NOMO-1 treated with DMSO at 0.1 percent for 48 hours (cell line): ENCODE measurements around the gene SCAPER.
"Not testable (repeated sequence)": the region's sequence is repeated elsewhere in the genome, so short reads cannot be mapped to it uniquely, and the experiment has no call there.

ENCODE experiments used
- DNase-seq: peaks from one replicate; lab custom pipeline; 2025; ENCODE audit not compliant: unreplicated experiment; lab: John Stamatoyannopoulos, UW

SCAPER gene

GRCh38 chr15:76432604-76433003 lies 472.5 kb downstream of the SCAPER start:
- DNase-seq: no peak

GRCh38 chr15:76431971-76432370 lies 473.2 kb downstream of the SCAPER start:
- no peak for DNase-seq

GRCh38 chr15:76430711-76431110 lies 474.4 kb downstream of the SCAPER start:
- DNase-seq: not testable (repeated sequence)

GRCh38 chr15:76429661-76430060 lies 475.5 kb downstream of the SCAPER start:
- DNase-seq: no peak

- no peak for DNase-seq
These were observed 478.2 kb downstream of the SCAPER start for GRCh38 chr15:76426941-76427340.

- no peak for DNase-seq
These were observed 486.6 kb downstream of the SCAPER start for GRCh38 chr15:76418352-76419140.

GRCh38 chr15:76401285-76401684 lies 503.9 kb downstream of the SCAPER start:
- no peak for DNase-seq

- DNase-seq: no peak
These were observed 506.6 kb downstream of the SCAPER start for GRCh38 chr15:76398317-76399104.

GRCh38 chr15:76393614-76394013 lies 511.5 kb downstream of the SCAPER start:
- no peak for DNase-seq

- DNase-seq: no peak
These were observed 513.3 kb downstream of the SCAPER start for GRCh38 chr15:76391847-76392246.

- DNase-seq: no peak
These were observed 513.8 kb downstream of the SCAPER start for GRCh38 chr15:76391309-76391708.

- DNase-seq: no peak
These were observed 514.6 kb downstream of the SCAPER start for GRCh38 chr15:76390571-76390970.

- no peak for DNase-seq
These were observed 518.2 kb downstream of the SCAPER start for GRCh38 chr15:76386926-76387325.

- no peak for DNase-seq
These were observed 519.0 kb downstream of the SCAPER start for GRCh38 chr15:76386178-76386577.

GRCh38 chr15:76384409-76384808 lies 520.7 kb downstream of the SCAPER start:
- DNase-seq: no peak

GRCh38 chr15:76382987-76383728 lies 522.0 kb downstream of the SCAPER start:
- DNase-seq: no peak

- DNase-seq: no peak
These were observed 523.8 kb downstream of the SCAPER start for GRCh38 chr15:76381366-76381765.

GRCh38 chr15:76380249-76380648 lies 524.9 kb downstream of the SCAPER start:
- peak; percentile 42 for DNase-seq

- no peak for DNase-seq
These were observed 526.4 kb downstream of the SCAPER start for GRCh38 chr15:76378691-76379090.

- no peak for DNase-seq
These were observed 527.4 kb downstream of the SCAPER start for GRCh38 chr15:76377751-76378150.

GRCh38 chr15:76377217-76377616 lies 527.9 kb downstream of the SCAPER start:
- no peak for DNase-seq

- no peak for DNase-seq
These were observed 528.3 kb downstream of the SCAPER start for GRCh38 chr15:76376816-76377215.
